K562 (cell line): ENCODE measurements around the gene SEC23B. TPM values are rescaled to one million over a fixed set of nuclear protein-coding genes. Genes with fewer than 3 reads are reported as not detected.

Source experiments
- CCAR2 ChIP-seq: fragments of 200-400 bp; formaldehyde crosslinking; IDR thresholded peaks from 2 replicates; pipeline ENCODE4 v1.6.1; 2017; ENCODE audit warnings: mild to moderate bottlenecking, low read depth, low read length
- CTCF ChIP-seq, 3 experiments: IDR thresholded peaks in 2 of 3; conservative IDR thresholded peaks in 1 of 3; 2 replicates each; pipeline ENCODE4 v1.5.1; 2011 to 2012; ENCODE audit warnings: low read length in 3 of 3, mild to moderate bottlenecking in 3 of 3, control low read depth in 2 of 3, improper control_type of control experiment in 1 of 3, inconsistent platforms in 1 of 3, low read depth in 1 of 3, mixed read lengths in 1 of 3, moderate library complexity in 1 of 3; ENCODE audit not compliant: insufficient read depth in 2 of 3
- EP400 ChIP-seq: fragments of 450-650 bp; IDR thresholded peaks from 2 replicates; pipeline ENCODE4 v1.6.1; 2017; ENCODE audit warnings: antibody characterized with exemption, mild to moderate bottlenecking, moderate library complexity
- FOXP1 ChIP-seq: sonication (generic); formaldehyde crosslinking; IDR thresholded peaks from 2 replicates; pipeline ENCODE4 v1.8.0; 2022; ENCODE audit warnings: mild to moderate bottlenecking, missing genetic modification reagents
- MEIS2 ChIP-seq: fragments of 450-650 bp; IDR thresholded peaks from 2 replicates; pipeline ENCODE4 v1.6.1; 2014; ENCODE audit warnings: mild to moderate bottlenecking; ENCODE audit not compliant: partially characterized antibody
- NCOA4 ChIP-seq: fragments of 450-650 bp; IDR thresholded peaks from 2 replicates; pipeline ENCODE4 v1.6.1; 2018; ENCODE audit warnings: mild to moderate bottlenecking; ENCODE audit not compliant: partially characterized antibody
- NFXL1 ChIP-seq: fragments of 450-650 bp; formaldehyde crosslinking; IDR thresholded peaks from 2 replicates; pipeline ENCODE4 v1.4.0; 2021; ENCODE audit warnings: mild to moderate bottlenecking
- PHB2 ChIP-seq: fragments of 450-650 bp; IDR thresholded peaks from 2 replicates; pipeline ENCODE4 v1.6.1; 2017; ENCODE audit warnings: low read depth
- POLR2H ChIP-seq: IDR thresholded peaks from 2 replicates; pipeline ENCODE4 v1.6.1; 2016; ENCODE audit warnings: missing genetic modification characterization, low read depth, mild to moderate bottlenecking, control low read depth, missing compliant biosample characterization, moderate library complexity
- RCOR1 ChIP-seq, 2 experiments: IDR thresholded peaks; 2 replicates each; pipeline ENCODE4 v1.6.1; 2012; ENCODE audit warnings: low read depth in 2 of 2, low read length in 2 of 2, borderline replicate concordance in 1 of 2, improper control_type of control experiment in 1 of 2
- SIN3B ChIP-seq: fragments of 450-650 bp; IDR thresholded peaks from 2 replicates; pipeline ENCODE4 v1.6.1; 2017; ENCODE audit warnings: low read depth, mild to moderate bottlenecking, moderate library complexity
- SRF ChIP-seq, 2 experiments: fragments of 250-450, 450-650 bp in 1 of 2; sonication (Bioruptor Pico) in 1 of 2; sonication (generic) in 1 of 2; formaldehyde crosslinking; IDR thresholded peaks; 2 replicates each; pipeline versions ENCODE4 v1.5.0 to v1.5.1; 2020 to 2022; ENCODE audit warnings: mild to moderate bottlenecking in 1 of 2, missing genetic modification reagents in 1 of 2
- SRSF7 ChIP-seq: fragments of 200-400 bp; formaldehyde crosslinking; optimal IDR thresholded peaks from 2 replicates; pipeline ENCODE3; 2017; ENCODE audit warnings: mild to moderate bottlenecking, low read depth, low read length
- TSHZ1 ChIP-seq: fragments of 250-450 bp; sonication (Bioruptor Pico); IDR thresholded peaks from 2 replicates; pipeline ENCODE4 v1.4.0; 2020; ENCODE audit warnings: mild to moderate bottlenecking, moderate library complexity
- XRCC4 ChIP-seq: IDR thresholded peaks from one replicate; pipeline ENCODE4 v1.6.1; 2011; ENCODE audit not compliant: insufficient read depth, insufficient read length; ENCODE audit errors: extremely low read depth
- ZMIZ1 ChIP-seq, 2 experiments: fragments of 150-350 bp in 1 of 2; IDR thresholded peaks; 2 replicates each; pipeline ENCODE4 v1.6.1; 2012 to 2016; ENCODE audit warnings: low read depth in 2 of 2, low read length in 2 of 2, mild to moderate bottlenecking in 1 of 2, moderate library complexity in 1 of 2
- ZNF224 ChIP-seq: sonication (generic); formaldehyde crosslinking; IDR thresholded peaks from 2 replicates; pipeline ENCODE4 v1.8.0; 2022; ENCODE audit warnings: mild to moderate bottlenecking, missing genetic modification reagents
- ZNF699 ChIP-seq: fragments of 250-450 bp; sonication (Bioruptor Pico); IDR thresholded peaks from 2 replicates; pipeline ENCODE4 v1.8.0; 2021; ENCODE audit warnings: mild to moderate bottlenecking, moderate library complexity; ENCODE audit not compliant: insufficient replicate concordance
- polyA plus RNA-seq, 8 experiments: library from polyadenylated mRNA; depleted of rRNA in 4 of 8; stranded (reverse) in 5 of 8; unstranded in 3 of 8; fragments of >200 nt; fragmentation: Nextera tagmentation in 2 of 8; fragmentation: Illumina TruSeq in 1 of 8; extraction: Ambion mirVana in 2 of 8; extraction: Trizol in 1 of 8; gene quantifications; 2 replicates each; pipeline versions ENCODE4 v1.2.1 to v1.2.3, GENCODE V29; 2011 to 2014; ENCODE audit warnings: inconsistent platforms in 1 of 8, missing spikeins in 1 of 8
- total RNA-seq, 7 experiments: library from RNA; depleted of rRNA in 6 of 7; stranded (reverse); fragments of >200 nt in 6 of 7; fragmentation: Illumina TruSeq in 2 of 7; extraction: Trizol in 2 of 7; gene quantifications; 2 replicates each; pipeline versions ENCODE4 v1.2.1 to v1.2.3, GENCODE V29; 2011 to 2021; ENCODE audit warnings: low replicate concordance in 1 of 7

SEC23B gene
- total and polyA plus RNA-seq, 9 of the 15 experiments (the other 6 are each of a cell fraction or from before 2014, with no cell fraction given): 31.7 to 70.2 (median 38.5) TPM

GRCh38 chr20:18587665-18588573, 80.2 kb downstream of the SEC23B start, which contains the start of gene DTD1 (continued):
- TF ChIP-seq TSHZ1 (CRISPR knock-in tag) (no peak), FOXP1 (peak; percentile 67; the same call in 1 of the 2 replicates), RCOR1 (IDR thresholded peaks at IDR 0.05; ENCODE audit: borderline replicate concordance in 1 of 2, low read depth in 2 of 2, low read length in 2 of 2) (peak in 1 of 2 experiments; percentile 5; a peak in 1 of 4 replicates), SRSF7 (no peak), EP400 (no peak), ZNF699 (CRISPR knock-in tag) (no peak), CTCF (IDR thresholded peaks at IDR 0.05 in 2 of 3, conservative IDR thresholded peaks at IDR 0.05 in 1 of 3; ENCODE audit: insufficient read depth in 2 of 3, low read depth in 1 of 3, low read length in 3 of 3) (peak; percentile 50 to 64 (median 62); a peak in 5 of 6 replicates), SRF (CRISPR knock-in tag; IDR thresholded peaks at IDR 0.05) (no peak), XRCC4 (no peak), MEIS2 (no peak), SIN3B (peak; percentile 51; the same call in 1 of the 2 replicates), ZMIZ1 (IDR thresholded peaks at IDR 0.05; ENCODE audit: low read depth in 2 of 2, low read length in 2 of 2) (no peak), ZNF224 (CRISPR knock-in tag) (no peak), NCOA4 (no peak), NFXL1 (CRISPR knock-in tag) (no peak), POLR2H (tag) (no peak), CCAR2 (no peak), PHB2 (no peak)
